T1000 (cell line): ENCODE measurements around the gene PTPRN2.
"Not testable (repeated sequence)": the region's sequence is repeated elsewhere in the genome, so short reads cannot be mapped to it uniquely, and the experiment has no call there.

Experiments used
- DNase-seq: peaks from one replicate; lab custom pipeline; 2025; ENCODE audit warnings: mixed read lengths; lab: John Stamatoyannopoulos, UW

The PTPRN2 gene

DNA sequence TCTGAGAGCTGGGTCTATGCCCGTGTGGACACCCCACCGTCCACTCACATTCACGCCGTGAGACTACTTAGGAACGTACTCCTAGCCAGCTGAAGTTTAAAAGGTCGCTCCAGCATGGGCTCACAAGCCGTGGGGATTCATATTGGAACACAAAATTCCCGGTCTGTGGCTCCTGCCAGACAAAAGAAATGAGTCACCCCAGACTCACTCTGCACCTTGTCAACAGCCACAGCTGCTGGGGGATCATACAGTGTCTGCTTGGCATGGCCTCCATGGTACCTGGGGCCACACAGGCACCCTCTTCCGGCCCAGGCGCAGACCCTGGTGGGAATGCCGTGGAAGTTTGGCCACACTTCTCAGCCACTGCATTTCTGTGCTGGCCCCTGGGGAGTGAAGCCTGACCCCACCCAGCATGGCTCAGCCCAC is 1022.4 kb downstream of the PTPRN2 start:
- no peak for DNase-seq

DNA sequence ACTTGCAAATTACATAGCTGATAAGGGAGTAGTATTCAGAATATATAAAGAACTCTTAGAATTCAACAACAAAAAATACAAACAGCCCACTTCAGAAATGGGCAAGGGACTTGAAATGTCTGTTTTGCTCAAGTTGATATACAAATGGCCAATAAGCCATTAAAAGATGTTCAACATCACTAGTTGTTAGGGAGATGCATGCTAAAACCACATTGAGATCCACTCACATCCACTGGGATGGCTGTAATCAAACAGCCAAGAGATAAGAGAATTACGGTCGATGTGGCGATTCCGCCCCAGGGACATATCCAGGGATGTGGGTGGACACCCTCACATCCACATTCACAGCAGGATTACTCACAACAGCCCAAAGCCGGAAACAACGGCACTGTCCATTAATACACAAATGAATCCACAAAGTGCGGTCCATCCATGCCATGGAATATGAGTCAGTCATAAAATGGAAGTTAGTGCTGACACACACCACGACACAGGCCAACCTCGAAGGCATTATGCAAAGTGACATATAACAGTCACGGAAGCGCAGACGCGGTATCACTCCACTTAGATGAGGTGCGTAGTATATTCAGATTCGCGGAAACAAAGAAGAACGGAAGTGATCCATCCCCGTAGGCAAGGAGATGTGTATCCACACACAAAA is 1023.0 kb downstream of the PTPRN2 start:
- DNase-seq, result no peak

GRCh38 chr7:157563467-157564135 is 1024.0 kb downstream of the PTPRN2 start:
- DNase-seq, result not testable (repeated sequence)

DNA sequence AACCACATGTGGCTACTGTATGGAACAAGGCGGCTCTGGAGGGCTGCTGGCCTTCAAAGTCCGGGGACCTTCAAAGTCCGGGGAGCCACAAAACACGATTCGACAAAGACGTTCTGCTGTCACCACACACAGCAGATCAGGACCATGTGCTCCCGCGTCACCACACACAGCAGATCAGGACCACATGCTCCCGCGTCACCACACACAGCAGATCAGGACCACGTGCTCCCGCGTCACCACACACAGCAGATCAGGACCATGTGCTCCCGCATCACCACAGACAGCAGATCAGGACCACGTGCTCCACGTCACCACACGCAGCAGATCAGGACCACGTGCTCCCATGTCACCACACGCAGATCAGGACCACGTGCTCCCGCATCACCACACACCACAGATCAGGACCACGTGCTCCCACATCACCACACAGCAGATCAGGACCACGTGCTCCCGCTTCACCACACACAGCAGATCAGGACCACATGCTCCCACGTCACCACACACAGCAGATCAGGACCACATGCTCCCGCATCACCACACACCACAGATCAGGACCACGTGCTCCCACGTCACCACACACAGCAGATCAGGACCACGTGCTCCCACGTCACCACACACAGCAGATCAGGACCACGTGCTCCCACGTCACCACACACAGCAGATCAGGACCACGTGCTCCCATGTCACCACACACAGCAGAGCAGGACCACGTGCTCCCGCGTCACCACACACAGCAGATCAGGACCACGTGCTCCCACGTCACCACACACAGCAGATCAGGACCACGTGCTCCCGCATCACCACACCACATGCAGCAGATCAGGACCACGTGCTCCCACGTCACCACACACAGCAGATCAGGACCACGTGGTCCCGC is 1024.9 kb downstream of the PTPRN2 start:
- not testable (repeated sequence) for DNase-seq

GRCh38 chr7:157561816-157562410 is 1025.7 kb downstream of the PTPRN2 start:
- no peak for DNase-seq

DNA sequence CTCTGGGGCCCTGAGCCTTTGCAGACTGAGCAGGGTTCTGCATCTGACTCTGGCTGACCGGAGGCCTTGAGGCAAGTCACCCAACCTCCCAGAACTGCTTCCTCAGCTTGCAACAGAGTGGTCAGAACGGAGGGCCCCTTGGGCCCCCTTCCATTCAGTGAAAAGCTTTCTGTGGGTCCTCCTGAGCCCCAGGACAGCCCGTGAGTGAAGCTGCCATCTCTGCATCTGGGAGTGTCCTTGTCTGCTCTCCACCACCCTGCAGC is 1026.2 kb downstream of the PTPRN2 start:
- DNase-seq, result no peak

DNA sequence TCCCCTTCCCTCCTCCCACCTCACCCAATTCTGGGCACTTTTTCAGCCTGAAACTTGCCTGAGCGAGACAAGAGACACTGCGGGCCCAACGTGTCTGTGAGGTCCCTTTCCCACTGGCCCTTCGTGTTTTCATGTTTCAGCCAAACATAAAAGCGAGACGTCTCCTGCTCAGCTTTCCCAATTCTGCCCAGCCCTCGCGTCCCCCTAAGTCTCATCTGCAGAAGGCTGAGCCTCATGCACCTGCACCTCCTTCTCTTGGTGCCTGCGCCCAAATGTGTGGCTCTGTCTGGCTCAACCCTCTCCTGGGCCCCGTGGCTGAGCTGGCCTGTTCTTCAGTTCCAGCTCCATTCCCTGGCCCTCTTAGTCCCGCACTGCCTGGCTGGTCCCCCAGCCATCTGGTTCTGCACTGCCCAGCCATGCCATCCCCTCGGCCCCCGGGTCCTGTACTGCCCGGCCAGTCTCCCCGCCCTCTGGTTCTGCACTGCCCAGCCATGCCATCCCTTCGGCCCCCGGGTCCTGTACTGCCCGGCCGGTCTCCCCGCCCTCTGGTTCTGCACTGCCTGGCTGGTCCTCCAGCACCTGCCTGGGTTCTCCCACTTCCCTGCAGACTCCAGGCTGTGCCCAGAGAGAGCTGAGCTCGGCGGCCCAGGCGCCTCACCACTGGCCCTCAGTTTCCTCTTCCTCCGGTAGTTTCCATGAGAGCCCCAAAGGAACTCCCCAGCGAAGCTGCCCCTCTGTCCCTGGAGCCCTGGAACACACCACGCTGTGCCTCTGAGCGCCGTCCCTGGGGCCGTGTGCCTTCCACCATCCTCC is 1026.7 kb downstream of the PTPRN2 start:
- no peak for DNase-seq

DNA sequence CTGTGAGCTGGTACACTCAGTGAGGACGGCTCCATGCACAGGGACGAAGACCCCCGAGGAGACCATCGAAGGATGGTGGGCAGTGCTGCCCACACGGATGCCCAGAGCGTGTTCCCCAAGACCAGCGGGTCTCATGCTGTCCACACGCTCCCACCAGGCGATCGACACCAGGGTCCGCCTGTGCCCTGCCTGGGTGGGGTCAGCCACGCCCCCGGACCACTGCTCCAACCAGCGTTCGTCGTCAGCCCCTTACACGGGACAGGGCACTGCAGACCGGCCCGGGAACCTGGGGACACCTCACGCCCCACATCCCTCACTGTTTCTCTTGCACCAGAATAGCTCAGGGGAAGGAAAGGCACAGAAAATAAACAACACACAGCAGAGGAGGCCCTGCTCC is 1027.4 kb downstream of the PTPRN2 start:
- DNase-seq, result no peak

- DNase-seq, result no peak
Measured at GRCh38 chr7:157559596-157560257, 1027.9 kb downstream of the PTPRN2 start.

GRCh38 chr7:157558875-157559595 is 1028.6 kb downstream of the PTPRN2 start:
- DNase-seq, result no peak

DNA sequence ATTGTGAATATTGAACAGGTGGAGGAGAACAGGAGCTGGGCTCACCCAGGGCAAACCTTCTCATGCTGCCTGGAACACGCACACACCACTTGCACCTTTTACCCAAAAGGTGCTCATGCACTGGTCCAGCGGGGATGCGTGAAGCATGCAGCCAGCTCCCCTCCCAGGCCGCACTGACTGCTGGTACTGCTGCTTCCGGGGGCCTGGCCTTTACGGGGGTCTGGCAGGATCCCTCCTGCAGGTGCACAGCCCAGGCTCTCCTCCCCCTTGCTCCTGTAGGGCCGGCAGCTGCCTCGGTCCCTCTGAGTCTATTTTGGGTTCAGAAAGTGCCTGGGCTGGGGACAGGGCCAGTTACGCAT is 1029.1 kb downstream of the PTPRN2 start:
- DNase-seq, result no peak

DNA sequence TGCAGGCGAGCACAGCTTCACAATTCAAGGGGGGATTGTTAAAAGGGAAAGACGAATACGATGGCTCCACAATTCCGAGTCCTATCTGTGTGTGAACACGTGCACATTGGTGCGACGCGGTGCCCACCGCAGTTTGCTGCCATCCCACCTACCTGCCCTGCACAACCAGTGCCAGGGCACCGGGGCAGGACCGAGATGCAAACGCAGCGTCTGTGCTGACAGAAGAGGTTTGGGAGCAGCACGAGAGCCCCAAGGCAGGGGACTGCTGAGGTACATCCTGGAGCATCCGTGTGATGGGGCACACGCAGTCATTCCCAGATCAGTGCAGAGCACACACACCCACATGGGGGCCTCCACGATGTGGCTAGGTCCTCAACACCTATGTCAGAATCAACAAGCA is 1029.6 kb downstream of the PTPRN2 start:
- no peak for DNase-seq

GRCh38 chr7:157557263-157557662 is 1030.4 kb downstream of the PTPRN2 start:
- DNase-seq, result no peak

- DNase-seq, result no peak
Measured at GRCh38 chr7:157556642-157556944, 1031.0 kb downstream of the PTPRN2 start.

DNA sequence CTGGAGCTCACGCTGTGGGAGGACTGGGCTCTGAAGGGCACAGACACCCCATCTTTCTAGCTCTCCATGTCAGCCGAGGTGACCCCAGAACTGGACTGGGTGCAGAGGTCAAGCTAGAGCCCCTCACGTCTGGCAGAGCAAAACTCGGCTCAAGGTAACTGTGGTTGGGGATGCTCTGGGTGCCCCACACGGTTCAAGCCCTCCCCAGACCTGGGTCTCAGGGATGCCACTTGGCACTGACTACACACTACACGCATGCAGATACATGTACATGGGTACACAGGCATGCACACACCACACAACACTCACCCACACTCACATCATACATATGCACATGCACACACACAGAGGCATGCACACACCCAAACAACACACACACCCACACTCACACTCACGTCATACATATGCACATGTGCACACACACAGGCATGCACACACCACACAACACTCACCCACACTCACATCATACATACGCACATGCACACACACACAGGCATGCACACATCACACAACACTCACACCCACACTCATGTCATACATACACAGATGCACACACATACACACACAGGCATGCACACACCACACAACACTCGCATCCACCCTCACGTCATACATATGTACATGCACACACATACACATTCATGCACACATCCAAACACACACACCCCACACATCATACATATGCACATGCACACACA is 1031.5 kb downstream of the PTPRN2 start:
- DNase-seq, result no peak

DNA sequence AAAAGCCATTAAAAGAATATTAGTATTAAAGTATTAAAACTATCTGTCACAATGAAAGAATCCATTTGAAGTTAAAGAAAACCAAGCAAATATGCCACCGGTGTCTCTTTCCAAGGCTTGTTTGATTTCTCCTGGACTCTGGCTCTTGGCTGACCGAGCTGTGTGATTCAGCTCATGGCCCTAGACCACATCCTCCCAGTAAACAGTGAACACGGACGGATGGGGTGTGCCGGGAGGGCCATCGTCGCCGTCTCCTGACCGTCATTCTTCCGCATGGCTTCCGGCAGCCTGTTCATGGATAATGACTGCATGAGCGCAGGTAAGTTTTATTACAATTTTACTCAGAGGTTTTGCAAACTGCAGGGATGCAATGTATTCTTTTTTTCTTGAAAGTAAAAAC is 1032.3 kb downstream of the PTPRN2 start:
- no peak for DNase-seq

- no peak for DNase-seq
Measured at GRCh38 chr7:157554393-157555238, 1033.0 kb downstream of the PTPRN2 start.

GRCh38 chr7:157553256-157553655 is 1034.4 kb downstream of the PTPRN2 start:
- DNase-seq, result no peak

GRCh38 chr7:157552295-157552993 is 1035.2 kb downstream of the PTPRN2 start:
- no peak for DNase-seq
